Brain pericyte (primary cell): Measurements from ENCODE around the gene GORASP1.
A peak's percentile ranks its signal among the peaks of the same experiment; 100 is the strongest.
"Not testable (repeated sequence)": the region's sequence is repeated elsewhere in the genome, so short reads cannot be mapped to it uniquely, and the experiment has no call there.

ENCODE experiments used
- DNase-seq: peaks from one replicate; pipeline ENCODE4 v3.0.0-alpha.2; 2012; ENCODE audit warnings: low read depth, low spot score

GORASP1 gene

GRCh38 chr3:39065197-39065596, 42.2 kb downstream of the GORASP1 start:
- DNase-seq: no peak

GRCh38 chr3:39064646-39065045, 42.8 kb downstream of the GORASP1 start:
- DNase-seq: no peak

DNA sequence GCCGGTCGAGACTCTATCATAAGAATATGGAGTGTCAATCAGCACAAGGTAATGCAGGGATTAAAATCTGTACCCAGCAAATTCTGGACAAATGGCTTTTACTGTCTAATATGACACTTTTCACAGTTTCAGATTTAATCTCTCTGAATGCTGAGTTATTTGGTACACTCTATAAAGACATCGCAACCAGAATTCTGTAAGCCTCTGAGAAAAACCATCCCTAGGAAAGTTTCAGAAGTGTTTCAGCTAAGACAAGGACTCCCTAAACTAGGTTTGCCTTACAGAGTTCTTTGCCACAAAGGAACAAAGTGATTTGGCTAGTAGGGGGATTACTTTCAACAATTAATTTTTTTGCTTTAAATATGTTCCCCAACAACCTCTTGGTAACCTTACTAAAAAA, 44.3 kb downstream of the GORASP1 start:
- no peak for DNase-seq

DNA sequence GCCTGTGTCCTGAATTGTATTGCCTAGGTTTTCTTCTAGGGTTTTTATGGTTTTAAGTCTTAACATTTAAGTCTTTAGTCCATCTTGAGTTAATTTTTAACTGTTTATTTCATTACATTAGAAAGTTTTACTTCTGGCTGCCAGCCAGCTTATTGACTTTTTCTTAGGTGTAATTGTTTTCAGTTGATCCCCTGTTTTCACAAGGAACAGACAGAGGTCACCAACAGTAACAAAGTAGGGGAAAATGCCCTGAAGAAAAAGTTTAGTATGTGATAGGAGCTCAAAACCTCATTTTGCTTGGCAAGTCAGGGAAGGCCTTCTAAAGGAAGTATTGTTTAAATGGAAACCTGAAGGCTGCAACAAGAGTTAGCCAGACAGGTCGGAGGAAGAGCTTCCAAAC, 45.2 kb downstream of the GORASP1 start:
- DNase-seq: no peak

- not testable (repeated sequence) for DNase-seq
These were observed 46.2 kb downstream of the GORASP1 start for GRCh38 chr3:39061228-39061627.

- no peak for DNase-seq
These were observed 51.3 kb downstream of the GORASP1 start for GRCh38 chr3:39056151-39056550.

DNA sequence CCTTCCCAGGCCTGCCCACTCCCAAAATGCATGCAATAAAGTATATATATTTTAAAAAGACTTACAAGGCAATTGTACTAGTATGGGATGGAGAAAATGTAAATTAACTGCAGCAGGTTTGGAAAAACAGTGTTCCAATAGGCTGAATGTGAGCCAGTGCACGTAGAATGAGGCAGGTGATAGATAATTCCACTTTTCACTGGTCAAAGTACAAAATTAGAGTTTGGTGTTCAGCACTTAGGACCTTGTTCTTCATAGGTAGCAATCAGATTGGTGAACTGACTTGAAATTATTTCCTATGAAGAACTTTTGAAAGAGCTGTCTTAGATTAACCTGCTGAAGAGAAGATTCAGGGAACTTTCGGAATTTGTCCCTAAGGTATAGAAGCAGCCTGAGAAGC, 53.7 kb downstream of the GORASP1 start:
- no peak for DNase-seq

DNA sequence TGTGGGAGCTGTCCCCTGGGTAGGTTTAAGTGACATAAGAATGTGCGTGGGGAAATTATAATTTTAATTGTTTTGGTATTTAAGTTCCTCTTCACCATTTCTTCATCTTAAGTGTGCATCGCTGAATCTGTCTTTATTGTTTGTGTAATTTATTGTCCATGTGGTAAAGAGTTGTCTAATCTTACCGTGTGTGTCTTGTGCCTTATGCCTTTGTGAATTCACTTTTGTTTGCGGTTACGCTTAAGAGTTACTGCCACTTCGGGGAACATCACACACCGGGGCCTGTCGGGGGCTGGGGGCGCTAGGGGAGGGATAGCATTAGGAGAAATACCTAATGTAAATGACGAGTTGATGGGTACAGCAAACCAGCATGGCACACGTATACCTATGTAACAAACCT, 54.8 kb downstream of the GORASP1 start:
- no peak for DNase-seq

- peak; percentile 70 for DNase-seq
These were observed 55.5 kb downstream of the GORASP1 start, which contains the start of the genes SCN11A and WDR48 for GRCh38 chr3:39051649-39052561. SCN11A (minus strand) TSS chr3:39051944; CDS start chr3:38950362, 101,582 bp downstream. WDR48 (plus strand) TSS chr3:39052016; CDS start chr3:39052026, 10 bp downstream.

DNA sequence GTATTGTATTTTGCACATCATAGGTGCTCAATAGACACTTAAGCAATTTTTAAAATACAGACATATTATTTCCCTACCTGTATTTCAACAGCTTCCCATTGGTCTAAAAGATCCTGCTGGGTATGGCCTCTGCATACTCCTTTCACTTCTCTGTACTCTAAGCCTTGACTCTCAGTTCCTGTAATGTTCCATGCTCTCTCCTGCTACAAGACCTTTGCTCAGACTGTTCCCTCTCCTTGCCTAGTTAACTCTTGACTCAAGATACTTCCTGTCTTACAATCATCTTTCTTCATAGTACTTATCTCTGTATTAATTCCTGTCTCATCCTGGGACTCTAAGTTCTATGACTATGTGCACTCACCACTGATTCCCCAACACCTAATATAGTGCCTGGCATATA, 57.4 kb downstream of the GORASP1 start:
- no peak for DNase-seq
